Raji (cell line): ENCODE measurements around the gene PTPRG.

ENCODE experiments used
- POLR2A ChIP-seq: IDR thresholded peaks from 2 replicates; pipeline ENCODE4 v1.6.1; 2011; ENCODE audit warnings: low read depth, low read length, control low read depth; ENCODE audit not compliant: insufficient read depth

The PTPRG gene

DNA sequence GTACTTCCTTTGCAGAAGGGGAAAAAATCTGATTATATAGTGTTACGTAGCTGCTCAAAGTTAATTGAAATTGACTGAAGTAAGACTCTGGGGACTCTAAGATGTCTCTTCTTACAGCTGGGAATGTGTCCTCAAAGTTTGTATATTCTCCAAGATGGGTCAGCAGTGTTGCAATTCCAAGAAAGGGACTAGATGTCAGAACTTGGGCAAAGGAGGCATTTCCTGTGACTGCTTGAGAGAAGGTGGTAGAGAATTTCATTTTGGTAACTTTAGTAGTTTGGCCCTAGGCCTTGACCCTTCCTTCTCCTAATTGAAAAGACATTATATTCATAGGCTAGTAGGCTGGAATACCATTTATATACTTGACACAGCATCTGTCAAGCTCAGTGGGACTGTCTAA lies 33.9 kb downstream of the PTPRG start:
- no peak for TF ChIP-seq POLR2A

DNA sequence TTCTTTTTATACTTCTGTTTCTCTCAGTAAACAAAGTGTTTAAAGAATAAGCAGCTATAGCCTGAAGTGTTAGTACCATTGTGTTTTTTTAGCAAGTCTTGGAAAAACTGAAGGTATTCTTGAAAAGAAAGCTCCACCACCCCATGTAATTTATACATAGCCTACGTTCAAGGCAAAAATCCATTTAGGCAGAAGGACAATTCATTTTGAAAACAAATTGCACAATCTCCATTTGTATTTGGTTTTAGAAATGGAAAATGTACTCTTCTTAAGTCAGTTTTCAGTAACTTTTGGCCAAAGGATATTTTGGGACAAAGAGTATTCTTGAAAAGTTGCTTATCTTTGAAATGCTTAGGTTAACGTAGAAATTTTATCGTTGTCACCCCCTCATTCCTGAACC lies 34.5 kb downstream of the PTPRG start:
- no peak for TF ChIP-seq POLR2A

DNA sequence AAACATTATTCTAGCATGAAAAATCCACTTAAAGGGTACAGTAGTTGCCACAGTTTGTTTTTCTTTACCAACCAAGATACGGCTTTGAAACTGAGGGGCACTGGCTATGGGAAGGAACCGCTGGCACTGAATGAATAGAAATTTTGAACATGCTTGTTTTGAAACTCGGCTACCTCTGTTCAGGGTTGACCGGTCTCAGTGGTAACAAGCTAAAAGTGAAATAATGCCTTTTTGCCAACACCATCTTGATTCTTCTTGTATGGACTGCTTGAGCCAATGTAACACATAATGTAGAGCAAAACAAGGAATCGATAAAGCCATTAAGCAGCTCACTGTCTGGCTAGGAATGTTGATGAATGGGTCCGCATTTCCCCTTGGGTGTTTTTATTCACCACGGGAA lies 36.5 kb downstream of the PTPRG start:
- TF ChIP-seq POLR2A: no peak

DNA sequence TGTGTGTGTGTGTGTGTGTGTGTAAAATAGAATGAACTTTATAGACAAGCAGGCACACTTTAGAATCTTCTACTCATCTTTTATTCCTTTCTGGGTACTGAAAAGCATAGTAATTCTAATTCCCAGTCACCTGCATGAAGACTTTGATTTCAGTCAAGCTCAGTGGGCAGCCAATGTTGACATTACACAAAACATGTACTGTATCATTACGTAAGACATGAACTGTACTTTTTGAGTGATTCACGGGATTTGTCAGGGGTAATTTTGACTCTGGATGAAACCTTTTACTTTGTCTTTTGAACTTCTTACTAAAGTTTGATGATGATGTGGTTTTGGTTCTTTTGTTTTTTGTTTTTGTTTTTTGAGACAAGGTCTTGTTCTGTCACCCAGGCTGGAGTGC lies 38.8 kb downstream of the PTPRG start:
- TF ChIP-seq POLR2A: no peak

DNA sequence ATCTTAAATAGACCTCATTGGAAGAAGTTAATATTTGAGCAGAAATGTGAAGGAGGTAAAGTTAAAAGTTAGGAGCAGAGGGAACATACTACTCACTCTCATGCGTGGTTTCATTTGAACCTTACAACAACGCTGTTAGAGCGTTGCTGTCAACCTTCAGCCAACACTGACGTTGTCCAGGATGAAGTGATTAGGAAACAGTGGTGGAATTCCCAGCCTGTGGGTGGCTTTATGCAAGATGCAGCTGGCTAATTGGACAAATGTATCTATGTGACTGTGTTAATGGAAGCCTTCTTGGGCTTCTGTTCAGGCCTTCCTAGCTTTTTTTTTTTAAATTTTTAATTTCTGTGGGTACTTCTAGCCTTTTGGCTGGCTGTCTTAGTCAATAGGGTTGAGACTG lies 40.5 kb downstream of the PTPRG start:
- no peak for TF ChIP-seq POLR2A

DNA sequence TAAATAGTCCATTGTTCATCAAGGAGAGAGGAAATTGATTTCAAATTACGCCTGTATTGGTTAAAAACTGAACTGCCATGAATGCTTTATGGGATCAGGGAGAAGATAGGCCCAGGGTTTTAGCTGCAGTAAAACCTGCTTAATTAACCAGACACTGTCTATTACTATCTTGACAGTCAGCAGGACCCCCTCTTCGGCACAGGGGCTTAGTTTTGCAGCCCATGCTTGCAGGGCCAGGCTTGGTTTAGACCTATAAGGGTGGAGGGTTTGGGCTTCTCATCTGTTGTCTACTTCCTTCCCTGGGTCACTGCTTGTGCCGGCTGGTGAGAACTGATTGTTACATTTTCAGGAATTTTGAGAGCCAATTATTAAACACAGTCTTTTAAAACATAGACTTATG lies 41.1 kb downstream of the PTPRG start:
- no peak for TF ChIP-seq POLR2A

DNA sequence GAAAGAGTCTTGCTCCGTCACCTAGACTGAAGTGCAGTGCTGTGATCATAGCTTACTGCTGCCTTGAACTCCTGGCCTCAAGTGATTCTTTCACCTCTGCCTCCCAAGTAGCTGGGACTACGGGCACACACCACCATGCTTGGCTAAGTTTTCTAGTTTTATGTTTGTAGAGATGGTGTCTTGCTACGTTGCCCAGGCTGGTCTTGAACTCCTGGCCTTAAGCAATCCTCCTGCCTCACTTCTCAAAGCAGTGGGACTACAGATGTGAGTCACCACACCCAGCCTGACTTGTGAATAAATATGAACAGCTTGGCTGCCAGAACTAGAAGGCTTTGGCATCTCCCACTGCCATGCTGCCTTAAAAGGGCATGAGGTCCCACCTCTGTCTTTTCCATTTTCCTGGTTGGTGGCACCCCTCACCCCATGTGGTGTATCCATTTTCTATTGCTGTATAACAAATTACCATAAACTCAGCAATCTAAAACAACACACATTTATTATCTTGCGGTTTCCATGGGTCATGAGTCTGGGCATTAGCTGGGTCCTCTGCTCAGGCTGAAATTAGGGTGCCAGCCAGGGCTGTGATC lies 44.3 kb downstream of the PTPRG start:
- TF ChIP-seq POLR2A: no peak

DNA sequence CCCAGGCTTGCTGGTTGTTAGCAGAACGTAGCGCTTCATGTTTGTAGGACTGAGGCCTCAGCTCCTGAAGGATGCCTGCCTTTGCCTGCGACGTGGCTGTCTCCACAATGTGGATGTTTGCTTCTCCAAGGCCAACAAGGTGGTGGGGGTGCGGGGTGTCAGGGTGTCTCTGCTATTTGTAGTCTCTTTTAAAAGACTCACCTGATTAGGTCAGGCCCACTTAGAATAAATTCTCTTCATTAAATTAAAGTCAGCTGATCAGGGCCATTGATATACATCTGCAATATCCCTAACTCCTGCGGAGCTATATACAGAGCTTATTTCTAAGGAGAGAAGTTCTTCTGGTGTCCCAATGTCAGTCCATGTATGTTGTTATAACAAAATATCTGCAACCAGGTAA lies 44.8 kb downstream of the PTPRG start:
- no peak for TF ChIP-seq POLR2A

DNA sequence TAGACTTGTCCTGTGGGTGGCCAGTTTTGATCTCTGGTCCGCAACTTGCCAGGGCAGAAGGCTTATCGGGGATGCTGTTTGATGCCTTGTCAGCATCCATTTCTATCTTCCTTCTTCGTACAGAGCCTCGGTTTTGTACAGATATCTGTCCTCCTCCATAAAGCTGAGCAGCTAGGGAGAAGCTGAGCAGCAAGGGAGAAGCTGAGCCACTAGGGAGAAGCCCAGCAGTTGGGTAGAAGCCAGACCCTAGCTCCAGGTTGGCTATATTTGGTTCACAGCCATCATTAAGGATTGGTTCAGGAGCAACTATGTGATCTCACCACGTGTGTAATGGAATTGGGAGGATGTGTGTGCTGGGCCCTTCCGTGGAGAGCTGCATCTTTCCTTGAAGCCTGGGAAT lies 46.7 kb downstream of the PTPRG start:
- no peak for TF ChIP-seq POLR2A

DNA sequence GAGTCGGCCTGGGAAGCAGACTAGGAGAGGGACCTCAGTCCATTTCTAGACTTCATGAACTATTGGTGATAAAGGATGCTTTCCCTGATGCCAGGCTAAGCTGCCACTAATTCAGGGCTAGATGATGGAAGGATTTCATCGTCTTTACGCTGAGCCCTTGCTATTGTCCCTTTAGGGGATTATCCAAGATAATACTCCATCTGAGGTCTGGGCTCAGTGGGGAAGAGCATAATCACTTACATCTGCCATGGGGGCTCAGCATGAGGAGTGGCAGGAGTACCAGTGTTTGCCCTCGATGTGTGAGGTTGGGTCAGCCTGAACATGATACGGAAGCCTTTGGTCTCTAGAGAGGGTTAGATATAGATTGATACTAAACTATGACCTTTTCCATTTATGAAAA lies 47.3 kb downstream of the PTPRG start:
- TF ChIP-seq POLR2A: no peak

DNA sequence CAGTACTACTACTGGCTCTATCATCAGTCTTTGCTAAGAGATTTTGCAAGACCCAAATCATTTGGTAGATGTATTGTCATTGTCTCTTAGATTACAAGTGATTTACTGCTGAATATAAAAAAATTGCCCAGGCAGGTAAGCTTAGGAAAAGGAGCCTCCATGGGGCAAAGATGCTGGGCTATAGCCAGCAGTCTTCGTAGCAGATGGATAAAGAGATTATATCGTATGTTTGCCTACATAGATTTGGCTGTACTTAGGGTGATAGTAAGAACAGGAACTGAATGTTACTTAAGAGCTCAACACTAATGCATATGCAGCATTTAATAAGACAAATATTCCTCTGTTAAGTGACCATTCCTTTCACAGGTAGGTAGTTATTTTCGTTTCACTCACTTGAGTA lies 48.9 kb downstream of the PTPRG start:
- no peak for TF ChIP-seq POLR2A

DNA sequence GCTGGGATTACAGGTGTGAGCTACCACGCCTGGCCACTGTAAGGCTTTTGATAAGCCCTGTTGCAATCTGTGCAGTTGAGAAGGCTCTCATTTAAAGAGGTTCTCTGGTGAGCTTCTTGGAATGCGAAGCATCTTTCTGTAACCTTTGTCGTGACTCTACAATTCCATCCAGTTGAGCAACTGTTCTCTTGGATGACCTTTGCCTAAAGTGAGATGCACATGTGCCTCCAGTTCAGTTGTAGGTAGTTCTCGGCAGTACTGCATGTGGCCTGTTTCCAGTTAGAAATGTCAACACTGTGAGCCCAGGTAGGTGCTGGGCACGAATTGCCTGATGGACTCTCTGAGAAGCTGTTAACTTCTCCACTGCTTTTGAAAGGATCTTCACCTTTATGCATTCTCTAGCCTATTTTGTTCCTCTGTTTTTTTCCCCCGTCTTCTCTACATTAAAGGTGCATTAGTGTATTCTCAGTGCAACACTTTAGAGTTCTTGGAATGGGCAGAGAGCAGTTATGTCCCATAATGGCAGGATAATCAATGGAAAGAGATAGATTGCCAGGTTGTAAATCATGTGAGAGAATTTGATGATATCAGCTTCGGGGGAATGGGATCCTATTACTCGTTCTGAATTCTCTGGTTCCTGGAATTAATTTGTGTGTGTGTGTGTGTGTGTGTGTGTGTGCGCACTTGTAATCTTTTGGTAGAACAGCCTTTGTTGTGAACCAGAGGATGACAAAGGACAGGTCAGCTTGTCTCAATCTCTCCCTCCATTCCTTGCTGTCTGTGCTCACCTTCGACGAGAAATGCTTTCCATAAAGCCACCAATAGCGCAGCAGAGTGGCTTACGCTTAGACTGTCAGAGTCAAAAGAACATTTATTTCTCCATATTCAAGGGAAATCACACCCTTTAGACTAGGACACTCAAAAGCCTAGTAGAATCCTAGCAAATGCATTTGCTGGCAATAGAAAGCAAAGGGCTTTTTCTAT lies 51.1 kb downstream of the PTPRG start:
- no peak for TF ChIP-seq POLR2A

DNA sequence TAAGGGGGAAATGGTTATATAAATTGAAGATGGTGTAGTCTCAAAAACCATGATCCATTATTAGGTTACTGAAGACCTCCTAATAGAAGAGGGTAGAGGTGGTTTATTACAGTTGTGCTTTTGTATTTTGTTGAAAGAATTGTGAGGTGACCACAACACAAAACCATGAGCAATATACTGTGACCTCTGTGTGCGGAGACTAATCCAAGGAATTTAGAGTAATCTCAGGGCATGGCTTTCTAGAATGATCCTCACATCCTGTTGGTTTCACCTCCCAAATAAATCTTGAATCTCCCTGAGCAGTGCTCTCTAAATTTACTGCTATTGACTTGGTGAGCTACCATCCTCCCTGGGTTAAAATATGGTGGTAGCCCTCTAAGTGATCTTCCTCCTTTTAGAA lies 52.3 kb downstream of the PTPRG start:
- TF ChIP-seq POLR2A: no peak

DNA sequence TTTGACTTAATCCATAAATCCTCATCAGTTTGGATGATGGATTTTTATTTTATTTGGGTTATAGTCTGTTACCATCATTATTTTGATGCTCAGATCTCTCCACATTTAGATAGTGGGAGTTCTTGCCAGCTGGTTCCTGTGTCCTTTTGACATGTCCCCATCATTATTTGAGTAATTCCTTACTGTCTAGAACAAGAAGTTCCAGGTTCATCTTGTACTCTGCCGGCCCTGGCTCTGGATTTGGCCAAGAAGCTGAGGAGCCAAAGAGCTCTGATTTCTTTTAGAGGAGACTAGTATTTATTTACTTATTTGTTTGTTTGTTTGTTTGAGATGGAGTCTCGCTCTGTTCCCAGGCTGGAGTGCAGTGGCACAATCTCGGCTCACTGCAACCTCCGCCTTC lies 54.3 kb downstream of the PTPRG start:
- no peak for TF ChIP-seq POLR2A

DNA sequence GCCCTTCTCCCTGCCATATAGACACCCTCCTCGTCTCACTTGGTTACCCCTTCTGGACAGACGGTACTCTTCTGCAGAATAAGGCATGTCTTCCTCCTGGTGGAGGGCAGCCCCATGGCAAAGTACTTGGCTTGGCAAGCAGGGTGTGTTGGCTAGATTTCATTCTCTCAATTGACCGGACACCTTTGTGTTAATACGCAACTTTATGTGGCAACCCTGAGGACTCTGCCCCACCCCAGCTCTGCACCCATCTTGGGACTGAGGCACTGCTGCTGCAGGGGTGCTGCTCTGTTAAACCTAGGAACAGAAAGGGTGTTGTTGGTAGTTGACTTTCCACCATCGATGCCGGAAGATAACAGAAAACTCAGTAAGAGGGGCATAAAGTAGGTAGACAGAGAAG lies 55.2 kb downstream of the PTPRG start:
- no peak for TF ChIP-seq POLR2A

DNA sequence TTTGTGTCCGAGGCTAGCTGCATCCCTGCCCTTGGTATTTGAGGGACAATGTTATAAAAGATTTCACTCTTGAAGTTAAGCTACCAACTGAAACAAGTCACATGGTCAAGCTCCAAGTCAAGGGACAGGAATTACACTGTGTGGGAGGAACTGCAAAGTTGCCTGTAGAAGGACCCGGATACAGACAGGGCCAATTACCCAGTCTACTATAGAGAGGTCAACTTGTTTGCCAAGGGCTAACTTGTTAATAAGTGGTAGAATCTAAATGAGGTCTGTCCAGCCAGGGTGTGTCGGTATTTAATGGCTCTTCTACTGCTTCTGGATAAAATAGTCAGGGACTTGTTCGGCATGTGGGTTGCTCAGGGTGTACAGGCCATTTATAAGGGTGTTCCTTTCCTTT lies 55.7 kb downstream of the PTPRG start:
- TF ChIP-seq POLR2A: no peak
